Mesenchymal stem cell (in vitro differentiated cells and primary cell): ENCODE measurements around the gene NT5DC3.

Source experiments
- DNase-seq: peaks from one replicate; pipeline ENCODE4 v3.0.0-alpha.2; 2013
- H2AFZ ChIP-seq: one replicate; pipeline ENCODE4 v1.6.1; 2013; ENCODE audit warnings: low read depth, mild to moderate bottlenecking, control low read depth, inconsistent platforms, low read length, moderate library complexity
- H2AK5ac ChIP-seq: 2 replicates; pipeline ENCODE4 v1.6.1; 2013; ENCODE audit warnings: low read length, moderate library complexity, mild to moderate bottlenecking, inconsistent platforms; ENCODE audit not compliant: severe bottlenecking
- H2BK120ac ChIP-seq: one replicate; pipeline ENCODE4 v1.6.1; 2013; ENCODE audit warnings: low read depth, mild to moderate bottlenecking, inconsistent platforms, low read length, moderate library complexity
- H2BK12ac ChIP-seq, 2 experiments: one replicate each; pipeline ENCODE4 v1.6.1; 2013; ENCODE audit warnings: inconsistent platforms in 2 of 2, low read length in 2 of 2, mild to moderate bottlenecking in 2 of 2, moderate library complexity in 2 of 2, control low read depth in 1 of 2
- H2BK15ac ChIP-seq: one replicate; pipeline ENCODE4 v1.6.1; 2013; ENCODE audit warnings: mild to moderate bottlenecking, low read depth, inconsistent platforms; ENCODE audit not compliant: poor library complexity, severe bottlenecking
- H2BK5ac ChIP-seq: 2 replicates; pipeline ENCODE4 v1.6.1; 2013; ENCODE audit warnings: low read depth, mild to moderate bottlenecking, low read length, control low read depth, inconsistent platforms; ENCODE audit not compliant: poor library complexity, severe bottlenecking
- H3K14ac ChIP-seq, 2 experiments: one replicate each; pipeline ENCODE4 v1.6.1; 2013; ENCODE audit warnings: inconsistent platforms in 2 of 2, low read length in 2 of 2, control low read depth in 1 of 2, mild to moderate bottlenecking in 1 of 2, moderate library complexity in 1 of 2
- H3K18ac ChIP-seq, 2 experiments: one replicate each; pipeline ENCODE4 v1.6.1; 2013; ENCODE audit warnings: inconsistent platforms in 2 of 2, low read length in 2 of 2, control low read depth in 1 of 2, low read depth in 1 of 2, mild to moderate bottlenecking in 1 of 2
- H3K23ac ChIP-seq, 2 experiments: one replicate each; pipeline ENCODE4 v1.6.1; 2013; ENCODE audit warnings: inconsistent platforms in 2 of 2, low read length in 2 of 2, mild to moderate bottlenecking in 2 of 2, moderate library complexity in 2 of 2, control low read depth in 1 of 2
- H3K27ac ChIP-seq: 2 replicates; pipeline ENCODE4 v1.5.1; 2013; ENCODE audit warnings: mild to moderate bottlenecking, moderate library complexity, low read length, control low read depth, inconsistent platforms; ENCODE audit not compliant: poor library complexity, severe bottlenecking
- H3K27me3 ChIP-seq, 2 experiments: 2 replicates each; pipeline versions ENCODE4 v1.6.1 to v1.7.0; 2013; ENCODE audit warnings: low read length in 2 of 2, mild to moderate bottlenecking in 2 of 2, moderate library complexity in 2 of 2, control low read depth in 1 of 2, inconsistent platforms in 1 of 2; ENCODE audit not compliant: control insufficient read depth in 1 of 2, insufficient read depth in 1 of 2
- H3K36me3 ChIP-seq, 2 experiments: 2 replicates each; pipeline versions ENCODE4 v1.6.1 to v1.7.0; 2013; ENCODE audit warnings: low read length in 2 of 2, control low read depth in 1 of 2, inconsistent platforms in 1 of 2, low read depth in 1 of 2, mild to moderate bottlenecking in 1 of 2; ENCODE audit not compliant: insufficient read depth in 2 of 2, control insufficient read depth in 1 of 2
- H3K4ac ChIP-seq, 2 experiments: one replicate each; pipeline ENCODE4 v1.6.1; 2013; ENCODE audit warnings: inconsistent platforms in 2 of 2, low read length in 2 of 2, mild to moderate bottlenecking in 2 of 2, moderate library complexity in 2 of 2, control low read depth in 1 of 2, low read depth in 1 of 2
- H3K4me1 ChIP-seq: 2 replicates; pipeline ENCODE4 v1.6.1; 2013; ENCODE audit warnings: low read depth, low read length, control low read depth; ENCODE audit not compliant: control insufficient read depth, insufficient read depth
- H3K4me2 ChIP-seq: 2 replicates; pipeline ENCODE4 v1.6.1; 2013; ENCODE audit warnings: low read length, mild to moderate bottlenecking, inconsistent platforms; ENCODE audit not compliant: poor library complexity, severe bottlenecking
- H3K4me3 ChIP-seq, 2 experiments: 2 replicates each; pipeline versions ENCODE4 v1.5.1 to v1.7.0; 2013; ENCODE audit warnings: low read length in 2 of 2, mild to moderate bottlenecking in 2 of 2, control low read depth in 1 of 2, low read depth in 1 of 2; ENCODE audit not compliant: insufficient read depth in 1 of 2
- H3K79me1 ChIP-seq: replicated peaks from 2 replicates; pipeline ENCODE4 v1.6.1; 2013; ENCODE audit warnings: mild to moderate bottlenecking, control low read depth, low read length, inconsistent platforms; ENCODE audit not compliant: poor library complexity, severe bottlenecking
- H3K9ac ChIP-seq: 2 replicates; pipeline ENCODE4 v1.7.0; 2013; ENCODE audit warnings: mild to moderate bottlenecking, low read length, moderate library complexity
- H3K9me3 ChIP-seq: 2 replicates; pipeline ENCODE4 v1.7.0; 2013; ENCODE audit warnings: mild to moderate bottlenecking, low read length; ENCODE audit not compliant: control insufficient read depth
- H4K8ac ChIP-seq: one replicate; pipeline ENCODE4 v1.6.1; 2013; ENCODE audit warnings: inconsistent platforms, mild to moderate bottlenecking, low read length, moderate library complexity
- H4K91ac ChIP-seq: one replicate; pipeline ENCODE4 v1.6.1; 2013; ENCODE audit warnings: mild to moderate bottlenecking, low read length, inconsistent platforms
- WGBS: methylation state at CpG from one replicate; pipeline ENCODE4 v1.1.7; 2013; ENCODE audit warnings: mixed read lengths; 5-methylcytosine and 5-hydroxymethylcytosine counted together

Gene NT5DC3

DNA sequence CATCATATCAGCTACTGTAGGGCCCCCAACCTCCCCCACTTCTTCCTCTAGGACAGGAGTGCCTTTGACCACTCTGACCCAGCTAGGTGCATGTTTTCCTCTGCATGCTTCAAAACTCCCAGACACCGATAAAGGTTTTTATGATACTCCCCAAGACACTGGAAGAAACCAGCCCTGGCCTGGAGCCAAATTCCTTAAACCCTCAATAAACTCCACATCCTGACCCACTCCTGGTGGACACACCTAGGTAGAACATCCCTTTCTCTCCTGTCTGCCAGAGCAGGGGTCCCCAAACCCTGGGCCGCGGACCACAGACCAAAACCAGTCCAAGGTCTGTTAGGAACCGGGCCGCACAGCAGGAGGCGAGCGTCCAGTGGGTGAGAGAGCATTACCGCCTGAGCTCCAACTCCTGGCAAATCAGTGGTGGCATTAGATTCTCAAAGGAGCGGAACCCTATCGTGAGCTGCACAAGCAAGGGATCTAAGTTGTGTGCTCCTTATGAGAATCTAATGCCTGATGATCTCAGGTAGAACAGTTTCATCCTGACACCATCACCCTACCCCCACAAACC lies 49.6 kb downstream of the NT5DC3 start:
- Histone ChIP-seq H3K9me3 (no peaks in the 10 kb centered on the region), H4K8ac (peak overlapping the region; percentile 17), H3K36me3 (peaks cover 19 to 41% of the 10 kb centered on the region in 2 experiments), H3K79me1 (peaks cover 20% of the 10 kb centered on the region), H4K91ac (no peak overlapping the region), H3K4ac (no peak overlapping the region), H3K4me1 (peaks cover 6% of the 10 kb centered on the region), H3K23ac (no peak overlapping the region), H3K14ac (no peak overlapping the region), H3K18ac (no peak overlapping the region), H2BK5ac (no peak overlapping the region), H3K4me3 (no peak overlapping the region), H2AFZ (no peak overlapping the region), H2BK120ac (no peak overlapping the region), H2AK5ac (no peak overlapping the region), H3K4me2 (no peak overlapping the region), H3K27me3 (no peaks in the 10 kb centered on the region), H2BK15ac (no peak overlapping the region), H3K27ac (no peak overlapping the region), H2BK12ac (no peak overlapping the region), H3K9ac (no peak overlapping the region)
- 76% methylated on average over 10 of the region's 10 CpGs for WGBS
- DNase-seq, result no peak

DNA sequence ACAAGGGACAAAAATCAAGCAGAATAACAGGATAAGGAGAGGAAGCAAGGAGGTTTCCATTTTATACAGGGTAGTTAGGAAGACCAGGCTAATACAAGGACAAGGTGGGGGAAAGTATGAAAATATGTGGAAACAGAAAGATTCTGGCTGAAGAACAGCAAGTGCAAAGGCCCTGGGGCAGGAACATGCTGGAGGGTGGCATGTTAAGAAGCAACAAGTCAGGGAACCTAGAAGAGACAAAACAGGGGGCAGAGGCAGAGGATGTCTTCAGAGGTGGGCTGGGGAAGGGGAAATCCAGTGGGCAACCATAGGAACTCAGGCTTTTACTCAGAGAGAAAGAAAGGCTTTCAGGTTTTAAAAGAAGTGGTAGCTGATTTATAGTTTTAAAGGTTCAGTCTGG lies 54.8 kb downstream of the NT5DC3 start:
- H2BK120ac ChIP-seq, result no peak overlapping the region
- DNase-seq, result no peak
- H3K9me3 ChIP-seq, result no peaks in the 10 kb centered on the region

DNA sequence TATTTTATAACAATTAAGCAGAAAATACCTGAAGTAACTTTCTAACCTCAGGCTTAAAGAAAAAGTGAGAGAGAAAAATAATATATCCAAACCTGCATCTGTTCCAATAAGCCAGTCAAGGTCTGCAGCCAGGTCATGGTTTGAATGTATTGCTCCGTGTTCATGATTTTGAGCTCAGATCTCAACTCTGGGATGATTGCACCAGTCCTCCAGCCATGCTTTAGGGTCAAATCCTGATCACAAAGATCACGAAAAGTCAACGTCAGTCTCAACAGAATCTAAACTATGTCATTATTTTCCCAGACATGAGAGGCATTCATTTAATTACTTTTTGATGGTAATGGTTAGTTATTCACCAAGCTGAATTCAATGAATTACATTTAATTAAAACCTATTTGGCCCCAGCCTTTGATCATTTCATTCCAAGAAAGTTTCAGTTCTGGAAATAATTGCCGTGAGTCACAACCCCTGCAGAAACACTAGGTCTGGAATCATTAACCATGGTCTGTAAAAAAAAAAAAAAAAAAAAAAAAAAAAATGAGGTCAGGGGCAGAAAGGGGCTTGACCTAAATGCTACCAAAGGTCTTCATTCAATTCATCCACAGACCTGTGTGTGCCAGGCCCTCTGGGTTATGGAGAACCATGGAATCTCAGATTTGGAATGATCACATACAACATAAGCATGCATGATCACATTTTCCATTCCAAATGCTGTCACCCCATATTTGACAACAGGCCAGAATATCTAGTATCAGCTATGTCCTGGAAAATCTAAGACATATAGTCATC lies 55.6 kb downstream of the NT5DC3 start:
- Histone ChIP-seq H3K79me1 (peaks cover 18% of the 10 kb centered on the region), H2AFZ (no peak overlapping the region), H3K27ac (peak overlapping the region; percentile 61), H3K4me1 (peaks cover 13% of the 10 kb centered on the region), H3K14ac (no peak overlapping the region), H3K27me3 (no peaks in the 10 kb centered on the region), H2BK12ac (no peak overlapping the region), H3K18ac (no peak overlapping the region), H3K36me3 (peaks cover 13 to 26% of the 10 kb centered on the region in 2 experiments), H2BK5ac (no peak overlapping the region), H2BK120ac (no peak overlapping the region), H2AK5ac (no peak overlapping the region), H4K91ac (no peak overlapping the region), H3K9ac (no peak overlapping the region), H3K9me3 (no peaks in the 10 kb centered on the region), H2BK15ac (no peak overlapping the region), H3K23ac (no peak overlapping the region), H3K4me3 (no peak overlapping the region), H3K4ac (no peak overlapping the region), H4K8ac (no peak overlapping the region), H3K4me2 (no peak overlapping the region)
- 81% methylated on average over 4 of the region's 4 CpGs for WGBS
- DNase-seq, result no peak

More for the DNA sequence above, 54.8 kb downstream of the NT5DC3 start:
- peaks cover 15% of the 10 kb centered on the region for H3K4me1 ChIP-seq
- no peak overlapping the region for H3K14ac ChIP-seq
- H3K79me1 ChIP-seq, result peaks cover 17% of the 10 kb centered on the region
- no peaks in the 10 kb centered on the region for H3K27me3 ChIP-seq
- H4K8ac ChIP-seq, result no peak overlapping the region
- no peak overlapping the region for H2BK5ac ChIP-seq
- no peak overlapping the region for H3K4me2 ChIP-seq
- H2BK15ac ChIP-seq, result no peak overlapping the region
- H3K27ac ChIP-seq, result peak overlapping the region; percentile 31
- peaks cover 11 to 27% of the 10 kb centered on the region in 2 experiments for H3K36me3 ChIP-seq
- no peak overlapping the region for H3K23ac ChIP-seq
- peak overlapping the region; percentile 94 for H2AK5ac ChIP-seq
- H2AFZ ChIP-seq, result no peak overlapping the region
- H3K9ac ChIP-seq, result no peak overlapping the region
- no peak overlapping the region for H3K4me3 ChIP-seq
- H2BK12ac ChIP-seq, result no peak overlapping the region
- H3K4ac ChIP-seq, result no peak overlapping the region
- no peak overlapping the region for H3K18ac ChIP-seq
- H4K91ac ChIP-seq, result no peak overlapping the region

DNA sequence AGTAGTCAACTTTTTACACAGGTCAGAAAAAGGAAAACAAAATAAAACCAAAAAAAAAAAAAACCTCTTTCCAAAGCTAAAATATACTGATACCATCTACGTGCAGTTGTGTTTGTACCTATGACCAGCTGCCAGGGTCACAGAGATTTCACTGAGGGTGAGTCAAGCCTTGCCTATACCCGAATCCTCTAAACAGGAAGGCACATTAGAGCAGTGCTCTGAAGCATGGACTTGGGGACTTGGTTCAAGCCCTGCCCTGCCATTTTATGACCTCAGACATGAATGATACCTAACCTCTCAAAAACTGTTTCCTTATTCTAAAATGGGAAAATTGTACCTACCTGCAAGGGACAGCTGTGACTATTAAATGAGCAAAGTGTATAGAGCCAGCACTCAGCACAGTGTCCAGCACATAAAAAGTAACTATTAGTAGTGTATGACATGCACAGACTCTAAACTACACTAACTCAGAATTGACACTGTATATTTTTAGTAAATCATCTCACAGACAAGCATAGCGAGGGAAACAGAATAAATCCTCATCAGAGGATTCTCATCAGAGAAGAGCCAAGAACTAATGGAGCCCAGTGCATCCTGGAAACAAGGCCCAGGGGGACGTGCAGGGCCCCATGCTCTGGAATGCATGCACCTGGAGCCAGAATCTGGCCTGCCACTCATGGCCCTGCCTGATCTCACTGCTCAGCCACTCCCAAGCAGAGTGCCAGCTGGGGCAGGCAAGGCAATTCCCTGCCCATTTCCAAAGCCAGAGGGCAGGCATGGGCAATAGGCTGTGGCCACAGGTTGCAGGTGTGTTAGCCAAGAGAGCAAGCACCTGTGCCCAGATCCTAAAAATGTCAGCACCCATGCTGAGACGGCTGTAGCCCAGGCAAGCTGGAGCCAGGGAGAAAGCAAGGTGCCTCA lies 57.0 kb downstream of the NT5DC3 start:
- Histone ChIP-seq H3K79me1 (peaks cover 18% of the 10 kb centered on the region), H4K91ac (peak overlapping the region; percentile 54), H3K18ac (no peak overlapping the region), H2BK15ac (no peak overlapping the region), H3K36me3 (peaks cover 13 to 38% of the 10 kb centered on the region in 2 experiments), H3K14ac (no peak overlapping the region), H2BK5ac (no peak overlapping the region), H3K9me3 (no peaks in the 10 kb centered on the region), H3K27me3 (no peaks in the 10 kb centered on the region), H2AK5ac (no peak overlapping the region), H3K4ac (no peak overlapping the region), H2BK120ac (no peak overlapping the region), H2AFZ (no peak overlapping the region), H3K23ac (no peak overlapping the region), H3K27ac (no peak overlapping the region), H4K8ac (no peak overlapping the region), H2BK12ac (no peak overlapping the region), H3K9ac (no peak overlapping the region), H3K4me1 (peaks cover 20% of the 10 kb centered on the region), H3K4me3 (no peak overlapping the region), H3K4me2 (no peak overlapping the region)
- DNase-seq, result no peak
- 90% methylated on average over 5 of the region's 5 CpGs for WGBS
